A375 (cell line): ENCODE measurements around the gene ZSWIM2. TPM values are rescaled to one million over a fixed set of nuclear protein-coding genes. Genes with fewer than 3 reads are reported as not detected.

ENCODE experiments used
- total RNA-seq: library from RNA; depleted of rRNA; stranded (reverse); fragments of >200 nt; shearing (Covaris generic); gene quantifications from 2 replicates; pipeline ENCODE4 v1.2.3, GENCODE V29; 2014; rRNA removed

ZSWIM2 gene
- total RNA-seq = not detected in 2 replicates

GRCh38 chr2:186848873-186849578 lies at the start of gene ZSWIM2:
Gene ZSWIM2 (minus strand): TSS chr2:186849170. CDS start chr2:186849130, 40 bp downstream.

Other genes with a start within 250 kb of the ZSWIM2 start
- 4.4 and 4.6 TPM in 2 replicates for gene FAM171B, start 155.1 kb downstream of the ZSWIM2 start, total RNA-seq